Measurements from ENCODE around the gene CACNG4.

The CACNG4 gene

DNA sequence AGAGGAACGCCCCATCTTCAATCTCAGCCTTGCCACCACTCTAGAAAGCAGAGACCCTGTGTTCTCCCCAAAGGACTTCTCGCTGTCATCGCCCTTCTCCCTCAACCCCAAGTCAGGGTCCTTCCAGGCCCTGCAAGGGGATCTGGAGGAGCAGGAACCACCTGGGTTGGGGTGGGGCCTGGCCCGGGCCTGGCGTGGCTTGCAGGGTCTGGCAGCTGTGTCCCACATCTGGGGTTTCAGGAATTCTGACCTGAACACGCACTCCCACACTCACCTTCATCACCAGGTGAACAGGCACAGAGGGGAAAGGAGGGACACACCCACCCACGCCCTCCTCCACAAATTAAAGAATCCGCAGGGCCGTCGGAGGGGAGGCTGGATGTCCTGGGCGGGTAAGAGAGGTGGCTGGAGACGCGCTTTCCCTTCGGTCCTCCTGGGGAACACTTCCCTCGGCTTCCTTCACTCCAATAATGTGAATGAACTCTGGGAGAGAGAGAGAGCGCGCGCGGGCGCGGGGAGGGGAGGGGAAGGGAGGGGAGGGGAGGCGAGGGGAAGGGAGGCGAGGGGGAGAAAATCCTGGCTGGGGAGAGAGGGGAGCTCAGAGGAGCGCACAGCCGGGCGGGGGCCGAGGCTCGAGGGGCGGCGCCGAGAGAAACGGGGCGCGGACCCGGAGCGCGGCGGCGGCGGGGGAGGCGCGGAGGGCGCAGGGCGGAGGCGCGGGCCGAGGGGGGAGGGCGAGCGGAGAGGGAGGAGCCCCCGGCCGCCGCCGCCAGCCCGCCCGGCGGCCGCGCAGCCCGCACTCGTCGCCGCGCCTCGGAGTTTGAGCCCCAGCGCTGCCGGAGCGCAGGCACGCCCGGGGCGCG, at the start of gene CACNG4:
Gene CACNG4, plus strand, starts transcription at position 799 of the 863 bp plus-strand sequence. CDS start 205 bp downstream, outside the sequence.
- no peak for DNase-seq (ENCODE audit: low read depth)
- H3K4me3 ChIP-seq (ENCODE audit: low read depth, low read length): peak within 1 kb of the TSS; percentile 38

DNA sequence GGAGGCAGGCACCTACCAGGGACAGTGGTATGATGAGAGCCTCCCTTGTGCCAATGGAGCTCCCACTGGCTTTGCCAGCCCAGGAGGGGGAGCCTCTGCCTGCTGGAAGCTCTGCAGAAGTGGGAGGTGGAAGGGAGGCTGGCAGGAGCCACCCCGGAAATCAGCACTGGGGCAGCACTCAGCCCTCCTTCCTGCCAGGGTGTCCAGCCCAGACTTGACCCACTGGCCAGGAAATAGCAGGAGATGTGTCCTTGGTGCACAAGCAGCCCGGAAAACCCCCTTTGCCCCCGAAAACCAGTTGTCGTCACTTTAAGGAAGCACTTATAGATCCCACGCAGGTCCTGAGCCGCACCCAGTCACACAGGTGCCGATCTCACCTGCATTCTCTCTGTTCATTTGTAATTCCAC, 49.3 kb upstream of the CACNG4 start:
- no peak for DNase-seq (ENCODE audit: low read depth)
- no peak overlapping the region for H3K4me3 ChIP-seq (ENCODE audit: low read depth, low read length)

- no peak for DNase-seq (ENCODE audit: low read depth)
- H3K4me3 ChIP-seq (ENCODE audit: low read depth, low read length): no peak overlapping the region
Measured at GRCh38 chr17:66915792-66916191, 48.7 kb upstream of the CACNG4 start.

DNA sequence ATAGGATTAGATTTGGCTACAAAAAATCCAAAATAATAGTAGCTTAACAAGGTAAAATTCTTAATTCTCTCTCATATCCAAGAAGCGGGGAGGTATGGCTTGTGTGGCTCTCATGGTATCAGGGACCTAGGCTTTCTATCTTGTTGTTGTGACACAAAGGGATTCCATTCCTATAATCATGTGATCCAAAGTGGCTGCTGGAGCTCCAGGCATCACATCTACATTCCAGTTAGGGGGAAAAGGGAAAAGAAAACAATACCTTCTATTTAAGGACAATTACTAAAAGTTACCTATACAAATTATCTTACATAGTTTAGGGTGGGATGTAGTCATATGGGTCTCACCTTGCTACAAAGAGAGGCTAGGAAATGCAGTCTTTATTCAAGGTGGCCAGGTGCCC, 47.6 kb upstream of the CACNG4 start:
- no peak overlapping the region for H3K4me3 ChIP-seq (ENCODE audit: low read depth, low read length)
- DNase-seq (ENCODE audit: low read depth): no peak

GRCh38 chr17:66918896-66919295, 45.6 kb upstream of the CACNG4 start:
- H3K4me3 ChIP-seq (ENCODE audit: low read depth, low read length): no peak overlapping the region
- DNase-seq (ENCODE audit: low read depth): no peak

DNA sequence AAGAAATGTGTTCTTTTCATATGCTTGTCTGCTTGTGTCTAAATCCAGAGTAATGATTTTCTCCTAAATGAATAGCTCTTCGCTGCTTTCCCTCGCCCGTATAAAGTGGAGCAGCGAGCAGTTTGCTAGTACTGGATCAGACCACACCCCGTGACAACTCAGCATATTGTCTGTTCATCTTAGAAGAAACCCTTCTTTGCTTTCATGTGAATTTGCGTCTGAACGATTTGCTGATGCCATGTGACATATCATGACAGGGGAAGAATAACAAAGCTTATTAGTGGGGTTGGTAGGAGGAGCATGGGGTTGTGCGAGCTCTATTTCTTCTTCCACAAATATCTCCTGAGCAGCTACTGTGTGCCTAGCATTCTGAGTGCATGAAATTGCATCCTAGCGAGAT, 44.1 kb upstream of the CACNG4 start:
- DNase-seq (ENCODE audit: low read depth): no peak
- no peak overlapping the region for H3K4me3 ChIP-seq (ENCODE audit: low read depth, low read length)

DNA sequence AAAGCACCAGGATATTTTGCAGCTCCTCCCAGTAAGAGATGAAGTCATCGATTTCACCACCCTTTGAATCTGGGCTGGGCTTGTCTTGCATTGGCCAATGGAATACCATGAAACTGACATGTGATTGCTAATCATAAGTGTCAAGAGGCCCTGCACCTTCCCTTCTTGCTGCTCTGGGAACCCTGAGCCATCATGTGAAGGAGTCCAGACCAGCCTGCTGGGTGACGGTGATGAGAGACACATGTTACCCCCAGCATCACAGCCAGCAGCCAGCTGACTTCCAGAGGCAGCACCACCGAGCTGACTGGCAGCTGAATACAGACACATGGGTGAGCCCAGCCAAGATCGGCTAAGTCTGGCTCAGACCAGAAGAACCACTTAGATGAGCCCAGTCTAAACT, 43.6 kb upstream of the CACNG4 start:
- DNase-seq (ENCODE audit: low read depth): no peak
- no peak overlapping the region for H3K4me3 ChIP-seq (ENCODE audit: low read depth, low read length)

DNA sequence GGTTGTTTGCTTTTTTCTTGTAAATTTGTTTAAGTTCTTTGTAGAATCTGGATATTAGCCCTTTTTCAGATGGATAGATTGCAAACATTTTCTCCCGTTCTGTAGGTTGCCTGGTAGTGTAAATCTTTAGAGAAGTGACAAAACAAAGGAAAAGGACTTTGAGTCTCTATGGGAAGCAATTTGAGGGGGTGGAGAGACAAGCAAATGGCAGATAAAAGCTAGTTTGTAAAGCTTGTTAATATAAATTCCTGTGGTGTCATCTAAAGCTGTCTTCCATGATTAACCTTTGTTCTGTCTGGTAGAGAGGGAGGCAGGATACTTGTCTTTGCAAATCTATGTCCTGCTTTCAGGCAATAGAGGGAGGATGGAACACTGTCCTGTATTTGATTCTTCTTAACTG, 40.6 kb upstream of the CACNG4 start:
- no peak for DNase-seq (ENCODE audit: low read depth)
- no peak overlapping the region for H3K4me3 ChIP-seq (ENCODE audit: low read depth, low read length)

- no peak for DNase-seq (ENCODE audit: low read depth)
- H3K4me3 ChIP-seq (ENCODE audit: low read depth, low read length): no peak overlapping the region
Measured at GRCh38 chr17:66925811-66926500, 38.6 kb upstream of the CACNG4 start.

DNA sequence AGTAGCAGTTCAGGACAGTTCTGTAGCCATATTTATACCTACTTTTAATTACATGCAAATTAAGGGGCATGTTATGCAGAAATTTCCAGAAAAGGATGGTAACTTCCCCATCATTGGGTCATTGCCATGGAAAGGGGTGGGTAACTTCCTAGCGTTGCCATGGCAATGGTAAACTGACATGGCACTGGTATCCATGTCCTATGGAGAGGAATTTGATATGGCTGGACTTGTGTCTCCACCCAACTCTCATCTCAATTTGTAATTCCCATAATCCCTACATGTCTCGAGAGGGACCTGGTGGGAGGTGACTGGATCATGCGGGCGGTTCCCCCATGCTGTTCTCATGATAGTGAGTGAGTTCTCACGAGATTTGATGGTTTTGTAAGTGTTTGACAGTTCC, 35.6 kb upstream of the CACNG4 start:
- no peak overlapping the region for H3K4me3 ChIP-seq (ENCODE audit: low read depth, low read length)
- DNase-seq (ENCODE audit: low read depth): no peak

DNA sequence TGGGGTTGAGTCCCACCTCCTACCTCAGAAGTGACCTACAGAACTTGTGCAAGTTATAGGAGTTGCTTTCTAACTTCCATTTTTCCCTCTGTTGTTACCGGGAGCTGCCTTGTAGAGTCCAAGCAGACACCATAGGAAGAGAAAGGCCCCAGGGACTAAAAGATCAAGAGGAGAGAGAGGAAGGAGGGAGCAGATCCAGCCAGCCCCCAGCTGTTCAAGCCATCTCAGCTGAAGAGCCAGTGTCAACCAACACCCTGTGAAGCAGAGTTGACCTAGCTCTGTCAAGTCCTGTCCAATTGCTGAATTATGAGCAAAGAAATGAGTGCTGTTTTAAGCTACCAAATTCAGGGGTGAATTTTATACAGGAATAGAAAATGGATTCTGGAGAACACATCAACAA, 34.9 kb upstream of the CACNG4 start:
- no peak overlapping the region for H3K4me3 ChIP-seq (ENCODE audit: low read depth, low read length)
- DNase-seq (ENCODE audit: low read depth): no peak

- no peak overlapping the region for H3K4me3 ChIP-seq (ENCODE audit: low read depth, low read length)
- no peak for DNase-seq (ENCODE audit: low read depth)
Measured at GRCh38 chr17:66930933-66931332, 33.6 kb upstream of the CACNG4 start.

- DNase-seq (ENCODE audit: low read depth): no peak
- H3K4me3 ChIP-seq (ENCODE audit: low read depth, low read length): no peak overlapping the region
Measured at GRCh38 chr17:66932311-66932710, 32.2 kb upstream of the CACNG4 start.

DNA sequence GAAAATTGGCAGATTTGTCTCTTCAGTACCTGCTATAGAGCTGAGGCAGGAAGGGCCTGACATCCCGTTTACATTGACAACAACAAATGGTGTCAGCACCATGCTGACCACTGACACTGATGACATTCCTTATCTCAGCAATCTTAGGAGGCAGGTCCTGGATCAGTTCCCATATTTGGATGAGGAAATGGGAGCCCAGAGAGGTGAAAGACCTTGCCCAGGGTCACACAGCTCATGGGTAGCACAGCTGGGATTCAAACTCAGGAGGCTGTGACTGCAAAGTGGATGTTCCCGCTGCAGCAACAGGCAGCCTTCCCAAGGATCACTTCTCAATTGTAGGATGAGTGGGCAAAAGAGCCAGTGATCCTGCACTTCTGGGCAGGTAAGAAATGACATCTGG, 30.5 kb upstream of the CACNG4 start:
- H3K4me3 ChIP-seq (ENCODE audit: low read depth, low read length): no peak overlapping the region
- DNase-seq (ENCODE audit: low read depth): no peak

GRCh38 chr17:66935717-66936116, 28.8 kb upstream of the CACNG4 start:
- DNase-seq (ENCODE audit: low read depth): no peak
- H3K4me3 ChIP-seq (ENCODE audit: low read depth, low read length): no peak overlapping the region

DNA sequence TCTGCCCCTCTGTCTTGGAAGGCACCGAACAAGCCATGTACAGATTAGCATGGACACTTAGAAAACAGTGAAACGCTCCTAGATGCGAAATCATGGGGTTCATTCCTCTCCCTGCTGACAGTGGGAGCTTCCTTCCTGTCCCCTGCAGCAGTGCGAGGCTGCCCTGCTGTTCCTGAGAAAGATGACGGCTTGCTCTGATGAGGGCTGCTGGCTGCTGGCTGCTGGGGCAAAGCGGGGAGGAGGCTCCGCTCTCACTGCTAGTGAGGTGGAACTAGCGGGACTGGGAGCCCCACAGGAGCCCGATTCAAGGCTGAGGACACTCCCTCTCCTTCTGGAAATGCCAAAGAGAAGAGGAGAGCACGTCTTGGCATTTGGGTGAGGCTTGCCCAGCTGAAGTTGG, 25.9 kb upstream of the CACNG4 start:
- H3K4me3 ChIP-seq (ENCODE audit: low read depth, low read length): no peak overlapping the region
- no peak for DNase-seq (ENCODE audit: low read depth)

GRCh38 chr17:66939461-66940114, 24.9 kb upstream of the CACNG4 start:
- no peak overlapping the region for H3K4me3 ChIP-seq (ENCODE audit: low read depth, low read length)
- no peak for DNase-seq (ENCODE audit: low read depth)

- H3K4me3 ChIP-seq (ENCODE audit: low read depth, low read length): no peak overlapping the region
- DNase-seq (ENCODE audit: low read depth): no peak
Measured at GRCh38 chr17:66941249-66941648, 23.3 kb upstream of the CACNG4 start.

DNA sequence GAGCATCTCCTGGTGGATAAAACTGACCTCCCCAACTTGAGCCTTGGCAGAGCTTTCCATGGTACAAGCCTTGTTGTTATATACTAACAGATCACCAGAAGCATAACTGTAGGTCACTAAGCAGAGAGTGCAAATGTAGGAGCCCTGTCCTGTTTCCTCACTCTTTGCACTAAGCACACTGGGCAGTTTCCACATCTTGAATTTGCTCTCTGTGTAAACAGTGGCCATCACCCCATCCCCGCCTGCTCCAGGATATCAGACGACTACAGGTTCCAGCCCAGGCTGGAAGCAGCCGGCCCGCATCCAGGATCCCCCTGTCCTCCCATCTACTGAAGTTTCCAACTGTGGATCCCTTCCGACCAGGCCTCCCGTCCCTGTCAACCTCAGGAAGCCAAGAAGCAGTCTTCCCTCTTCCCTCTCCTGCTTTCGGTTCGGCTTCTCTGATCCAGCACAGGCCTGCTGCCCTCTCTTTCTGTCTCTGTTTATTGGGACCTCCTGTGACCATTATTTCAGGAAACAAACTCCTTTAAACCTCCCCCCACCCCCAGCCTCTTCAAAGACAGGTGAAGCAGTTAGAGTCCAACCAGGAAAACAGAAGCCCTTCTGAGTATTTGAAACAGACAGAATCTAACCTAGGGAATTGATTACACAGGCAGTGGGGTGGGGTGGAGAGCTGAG, 22.6 kb upstream of the CACNG4 start:
- DNase-seq (ENCODE audit: low read depth): no peak

More for the DNA sequence above, 22.6 kb upstream of the CACNG4 start:
- H3K4me3 ChIP-seq (ENCODE audit: low read depth, low read length): no peak overlapping the region
